GM12878 (cell line): ENCODE data around the gene SHB. TPM values are rescaled to one million over a fixed set of nuclear protein-coding genes. Genes with fewer than 3 reads are reported as not detected.

Source experiments
- ATAC-seq: fragments of 200-7000 bp; cut with Tn5 transposase; 3 replicates; pipeline ENCODE4 v1.9.1; 2020; ENCODE audit warnings: mild to moderate bottlenecking, moderate library complexity
- BruUV-seq: library from RNA; stranded (reverse); fragments of 400-500 nt; replicated peaks from 2 replicates; lab custom pipeline; 2021; lab: Mats Ljungman, UMichigan
- CTCF ChIA-PET: fragments of 300-600 bp; sonication (Branson Sonifier 250); formaldehyde crosslinking; extraction: SDS; loops from one replicate; lab custom pipeline; 2021; ENCODE audit warnings: inconsistent platforms; lab: Yijun Ruan, JAX
- POLR2A ChIA-PET: fragments of 350-600 bp; formaldehyde crosslinking; extraction: SDS; loops from one replicate; lab custom pipeline; 2021; ENCODE audit warnings: inconsistent platforms; lab: Charles Lee
- RAD21 ChIA-PET: fragments of 300-600 bp; sonication (Branson Sonifier 250); formaldehyde crosslinking; loops from one replicate; lab custom pipeline; 2023; ENCODE audit warnings: antibody characterized with exemption; ENCODE audit not compliant: unreplicated experiment; lab: Charles Lee
- SMC1A ChIA-PET: fragments of 300-600 bp; sonication (Branson Sonifier 250); formaldehyde crosslinking; loops from one replicate; lab custom pipeline; 2023; ENCODE audit not compliant: unreplicated experiment, uncharacterized antibody; lab: Charles Lee
- DNase-seq: peaks from one replicate; pipeline ENCODE4 v3.0.0-alpha.2; 2011; ENCODE audit warnings: low read depth, low spot score
- FAIRE-seq: peaks from 3 replicates; lab custom pipeline; 2011; peaks lifted over from hg19 to GRCh38; lab: Jason Lieb, UNC
- H2AFZ ChIP-seq: 2 replicates; pipeline ENCODE4 v1.6.0; 2011; ENCODE audit warnings: low read depth, low read length, control low read depth; ENCODE audit not compliant: control insufficient read depth
- H3K27ac ChIP-seq: 2 replicates; pipeline ENCODE4 v1.5.1; 2011; ENCODE audit warnings: control low read depth; ENCODE audit not compliant: control insufficient read depth, insufficient read depth
- H3K27me3 ChIP-seq, 2 experiments: replicated peaks in 1 of 2; 2 replicates each; pipeline versions ENCODE4 v1.6.0 to v1.6.1; 2011; ENCODE audit warnings: low read length in 1 of 2; ENCODE audit not compliant: control insufficient read depth in 2 of 2, insufficient read depth in 2 of 2
- H3K36me3 ChIP-seq, 2 experiments: 2 replicates each; pipeline ENCODE4 v1.5.1; 2011; ENCODE audit warnings: low read length in 1 of 2; ENCODE audit not compliant: control insufficient read depth in 2 of 2, insufficient read depth in 2 of 2
- H3K4me1 ChIP-seq: 2 replicates; pipeline ENCODE4 v1.6.1; 2011; ENCODE audit warnings: mild to moderate bottlenecking, low read length, moderate library complexity, mixed read lengths; ENCODE audit not compliant: control insufficient read depth, insufficient read depth
- H3K4me2 ChIP-seq: 2 replicates; pipeline ENCODE4 v1.6.0; 2011; ENCODE audit warnings: control low read depth; ENCODE audit not compliant: control insufficient read depth, insufficient read depth
- H3K4me3 ChIP-seq: fragments of 200-600 bp; sonication (generic); 2 replicates; pipeline ENCODE4 v1.5.1; 2016
- H3K79me2 ChIP-seq: 2 replicates; pipeline ENCODE4 v1.6.0; 2011; ENCODE audit warnings: low read length; ENCODE audit not compliant: control insufficient read depth, insufficient read depth
- H3K9ac ChIP-seq: 2 replicates; pipeline ENCODE4 v1.8.0; 2011; ENCODE audit warnings: low read length, control low read depth, mixed read lengths; ENCODE audit not compliant: control insufficient read depth, insufficient read depth
- H3K9me3 ChIP-seq: replicated peaks from 3 replicates; pipeline ENCODE4 v1.5.1; 2011; ENCODE audit warnings: mild to moderate bottlenecking, low read length; ENCODE audit not compliant: control insufficient read depth, insufficient read depth
- H4K20me1 ChIP-seq: 2 replicates; pipeline ENCODE4 v1.6.0; 2011; ENCODE audit not compliant: control insufficient read depth, insufficient read depth
- BCL11A ChIP-seq: IDR thresholded peaks from 2 replicates; pipeline ENCODE4 v1.6.1; 2011; ENCODE audit warnings: low read depth, low read length
- BCL3 ChIP-seq: IDR thresholded peaks from 2 replicates; pipeline ENCODE4 v1.6.1; 2011; ENCODE audit warnings: borderline replicate concordance, low read depth, mild to moderate bottlenecking, moderate library complexity, low read length; ENCODE audit not compliant: insufficient read depth, poor library complexity, severe bottlenecking
- GATAD2B ChIP-seq: fragments of 450-650 bp; conservative IDR thresholded peaks from 2 replicates; pipeline ENCODE4 v1.6.1; 2017; ENCODE audit warnings: low read depth, mild to moderate bottlenecking, moderate library complexity
- HCFC1 ChIP-seq: fragments of 150-350 bp; IDR thresholded peaks from 2 replicates; pipeline ENCODE4 v1.6.1; 2014; ENCODE audit warnings: low read length
- MAX ChIP-seq: IDR thresholded peaks from 2 replicates; pipeline ENCODE4 v1.6.1; 2012; ENCODE audit warnings: low read depth, low read length, improper control_type of control experiment
- MEF2B ChIP-seq: fragments of 450-650 bp; IDR thresholded peaks from 2 replicates; pipeline ENCODE4 v1.6.1; 2018; ENCODE audit warnings: mild to moderate bottlenecking, moderate library complexity; ENCODE audit not compliant: partially characterized antibody, poor library complexity, severe bottlenecking
- MTA3 ChIP-seq: IDR thresholded peaks from 2 replicates; pipeline ENCODE4 v1.6.1; 2012; ENCODE audit warnings: low read length, inconsistent platforms, borderline replicate concordance
- NFIC ChIP-seq: IDR thresholded peaks from 2 replicates; pipeline ENCODE4 v1.6.1; 2012; ENCODE audit warnings: low read depth, mild to moderate bottlenecking, inconsistent platforms, low read length, moderate library complexity
- NKRF ChIP-seq: fragments of 450-650 bp; conservative IDR thresholded peaks from 2 replicates; pipeline ENCODE4 v1.6.1; 2017; ENCODE audit warnings: mild to moderate bottlenecking, moderate library complexity
- PBX3 ChIP-seq: IDR thresholded peaks from 2 replicates; pipeline ENCODE4 v1.6.1; 2011; ENCODE audit warnings: mild to moderate bottlenecking, low read depth, low read length, moderate library complexity; ENCODE audit not compliant: insufficient replicate concordance
- SIX5 ChIP-seq: IDR thresholded peaks from 2 replicates; pipeline ENCODE4 v1.6.1; 2011; ENCODE audit warnings: mild to moderate bottlenecking, low read depth, low read length, moderate library complexity; ENCODE audit not compliant: severe bottlenecking
- SREBF2 ChIP-seq: IDR thresholded peaks from 2 replicates; pipeline ENCODE4 v1.6.1; 2012; ENCODE audit warnings: mild to moderate bottlenecking, low read length
- TBL1XR1 ChIP-seq: IDR thresholded peaks from 2 replicates; pipeline ENCODE4 v1.6.1; 2012; ENCODE audit warnings: low read depth, low read length, improper control_type of control experiment
- WGBS: methylation state at CpG from one replicate; pipeline ENCODE4 v1.1.6; 2016; ENCODE audit warnings: low lambda C conversion rate; ENCODE audit not compliant: insufficient replicate concordance, insufficient coverage; ENCODE audit errors: missing lambda C conversion rate; 5-methylcytosine and 5-hydroxymethylcytosine counted together
- in situ Hi-C: fragments of 300-500 bp; cut with MboI; formaldehyde crosslinking; loops from 9 replicates; pipeline ENCODE4 v1.14.3; 2018; ENCODE audit warnings: mixed read lengths
- intact Hi-C: fragments of 100-400 bp; cut with micrococcal nuclease; formaldehyde crosslinking; loops from one replicate; pipeline ENCODE4 v1.14.2; 2022; ENCODE audit not compliant: unreplicated experiment
- polyA plus RNA-seq, 11 experiments: library from polyadenylated mRNA; depleted of rRNA in 4 of 11; unstranded in 6 of 11; stranded (reverse) in 5 of 11; fragments of >200 nt; fragmentation: Nextera tagmentation in 4 of 11; fragmentation: Illumina TruSeq in 1 of 11; extraction: Ambion mirVana in 4 of 11; extraction: Trizol in 1 of 11; gene quantifications; 1 replicate in 1 of 11; 2 replicates in 10 of 11; pipeline versions ENCODE4 v1.2.1 to v1.2.3, GENCODE V29; 2011 to 2016; ENCODE audit warnings: inconsistent platforms in 2 of 11, missing spikeins in 2 of 11, low read depth in 1 of 11
- total RNA-seq, 4 experiments: library from RNA; depleted of rRNA in 3 of 4; stranded (reverse); fragments of >200 nt in 3 of 4; fragmentation: Illumina TruSeq in 1 of 4; extraction: Trizol in 1 of 4; gene quantifications; 2 replicates each; pipeline versions ENCODE4 v1.2.1 to v1.2.3, GENCODE V29; 2013 to 2021

Gene SHB
- total and polyA plus RNA-seq, 10 of the 15 experiments (the other 5 are each of a cell fraction or from before 2014, with no cell fraction given), result 0.29 to 6.2 (median 1.3) TPM

- DNase-seq (peak; percentile 65), FAIRE-seq (peak; percentile 85), ATAC-seq (peak; percentile 81)
- Histone ChIP-seq H3K27me3 (peaks cover 0 to 2% of the 10 kb centered on the region in 2 experiments; a peak in 2 of 4 replicates), H3K36me3 (no peaks in the 10 kb centered on the region), H4K20me1 (no peaks in the 10 kb centered on the region), H3K4me3 (no peak overlapping the region), H3K4me1 (peaks cover 42% of the 10 kb centered on the region), H3K79me2 (no peaks in the 10 kb centered on the region), H3K9me3 (no peaks in the 10 kb centered on the region), H3K27ac (no peak overlapping the region), H3K4me2 (peak overlapping the region; percentile 9; the same call in 1 of the 2 replicates), H2AFZ (no peak overlapping the region), H3K9ac (no peak overlapping the region)
- WGBS, result 4% methylated on average over 6 of the region's 6 CpGs
- intact Hi-C loops (loop anchor here (10.0 kb wide), 2 partner anchors 317 to 597 kb away; partner anchors contain the start of gene ZBTB5), in situ Hi-C loops (no loop called here)
- no TSS peak for BruUV-seq
- ChIA-PET SMC1A (interaction anchor here (0.5 to 4.9 kb wide), 26 partner anchors 8 to 733 kb away, joined by 3 to 39 read pairs (median 4); no protein-coding TSS in a partner anchor), RAD21 (interaction anchor here (0.6 to 3.3 kb wide), 21 partner anchors 8 to 483 kb away, joined by 3 to 23 read pairs (median 4); partner anchors contain the start of gene EXOSC3), POLR2A (interaction anchor here (0.7 to 1.8 kb wide), 6 partner anchors 13 to 147 kb away, joined by 3 to 8 read pairs (median 5); no protein-coding TSS in a partner anchor), CTCF (interaction anchor here (0.6 to 3.7 kb wide), 14 partner anchors 10 to 202 kb away, joined by 3 to 25 read pairs (median 4); no protein-coding TSS in a partner anchor)
- TF ChIP-seq BCL3 (peak; percentile 28), SREBF2 (no peak), BCL11A (peak; percentile 81), MEF2B (peak; percentile 62), GATAD2B (peak; percentile 41), NKRF (no peak), SIX5 (no peak), MTA3 (no peak), HCFC1 (no peak), PBX3 (peak; percentile 43), TBL1XR1 (peak; percentile 68; the same call in 1 of the 2 replicates), MAX (no peak), NFIC (peak; percentile 63; the same call in 1 of the 2 replicates)
Measured at GRCh38 chr9:38061326-38061977, 7.6 kb downstream of the SHB start.
